GOT3 (cell line): ENCODE results near the gene CNGA2.

Experiments used
- DNase-seq: peaks from one replicate; lab custom pipeline; 2025; ENCODE audit warnings: mixed read lengths; lab: John Stamatoyannopoulos, UW

CNGA2 gene

DNA sequence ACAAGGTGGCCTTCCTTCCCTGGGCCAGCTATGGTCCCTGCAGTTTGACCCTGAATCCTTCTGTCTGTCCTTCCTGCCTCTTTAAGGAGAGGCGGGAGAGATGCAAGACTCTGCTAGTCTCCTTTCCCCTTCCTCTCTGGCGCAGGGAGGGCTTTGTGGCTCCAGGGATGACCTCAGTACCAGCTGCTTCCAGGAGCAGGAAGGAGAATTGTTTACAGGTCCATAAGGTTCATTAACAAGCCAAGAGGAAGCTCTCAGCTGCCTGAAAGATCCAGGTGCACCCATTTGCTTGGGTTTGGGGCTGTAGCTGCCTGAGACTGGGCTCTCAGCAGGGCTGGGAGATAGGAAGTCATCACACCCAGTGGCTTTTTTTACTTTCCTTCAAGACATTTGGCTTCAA is 22.8 kb upstream of the CNGA2 start:
- DNase-seq = no peak

GRCh38 chrX:151712253-151712652 is 22.3 kb upstream of the CNGA2 start:
- no peak for DNase-seq

DNA sequence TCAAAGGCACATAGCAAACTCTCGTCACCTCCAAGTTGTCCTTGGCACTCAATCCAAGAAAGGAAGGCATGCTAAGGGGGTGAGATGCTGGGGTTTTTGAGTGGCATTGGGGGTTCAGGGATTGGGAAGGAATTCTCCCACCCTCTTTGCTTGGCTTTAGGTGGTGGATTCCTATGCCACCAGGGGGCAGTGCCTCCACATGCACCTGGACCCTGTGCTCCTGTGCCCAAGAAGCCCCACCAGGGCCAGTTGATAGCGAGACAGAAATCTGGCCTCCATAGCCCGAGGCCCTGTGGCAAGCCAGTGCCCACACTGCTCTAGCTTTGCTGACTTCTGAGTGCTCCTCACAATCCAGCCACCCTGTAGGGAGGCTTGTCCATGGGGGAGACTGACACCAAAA is 20.7 kb upstream of the CNGA2 start:
- DNase-seq = no peak

DNA sequence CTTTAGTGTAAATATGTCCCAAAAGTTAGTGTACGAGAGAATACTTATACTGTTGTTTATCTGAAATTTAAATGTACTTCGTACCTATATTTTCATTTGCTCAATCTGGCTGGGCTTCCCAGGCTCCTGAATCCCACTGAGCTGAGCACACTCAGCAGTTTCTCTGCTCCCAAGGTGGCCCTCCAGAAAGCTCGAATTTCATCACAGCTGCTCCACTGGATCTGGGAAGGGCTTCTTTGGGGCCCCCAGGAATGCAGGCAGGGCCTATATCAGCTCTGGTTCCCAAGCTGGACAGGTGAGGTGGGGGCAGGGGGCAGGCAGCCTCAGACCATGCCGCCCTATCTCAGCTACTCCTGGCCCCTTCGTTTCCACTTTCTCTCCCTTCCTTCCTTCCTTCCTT is 20.2 kb upstream of the CNGA2 start:
- no peak for DNase-seq

- no peak for DNase-seq
Observed at GRCh38 chrX:151715752-151716151, 18.8 kb upstream of the CNGA2 start, which contains the start of gene FATE1. FATE1 (plus strand) TSS chrX:151716035; CDS start chrX:151716120, 85 bp downstream.

DNA sequence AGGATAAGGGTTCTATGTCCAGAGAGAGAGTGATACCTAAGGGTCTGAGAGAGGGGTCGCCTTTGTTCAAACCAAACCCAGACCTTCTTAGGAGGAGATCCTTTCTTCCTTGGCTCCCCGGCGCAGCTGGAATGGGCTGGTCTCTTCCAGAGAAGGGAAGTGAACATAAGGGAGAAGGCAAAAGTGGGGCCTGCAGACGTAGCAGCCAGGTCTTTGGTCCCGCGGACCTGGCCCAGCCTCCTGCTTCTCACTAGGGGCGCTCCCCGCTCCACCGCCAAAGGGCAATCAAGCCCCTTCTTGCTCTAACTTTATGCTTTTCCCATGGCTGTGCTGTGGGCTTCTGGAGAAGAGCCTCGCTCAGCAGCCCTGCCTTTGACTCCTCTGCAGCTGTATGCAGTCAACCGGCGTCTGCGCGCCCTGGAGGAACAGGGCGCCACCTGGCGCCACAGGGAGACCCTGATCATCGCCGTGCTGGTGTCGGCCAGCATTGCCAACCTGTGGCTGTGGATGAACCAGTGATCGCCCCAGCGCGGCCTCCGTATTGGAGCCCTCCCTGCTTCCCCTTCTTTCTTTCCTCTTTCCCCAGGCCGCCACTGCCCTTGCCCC is 12.2 kb upstream of the CNGA2 start:
- DNase-seq = no peak

- no peak for DNase-seq
Observed at GRCh38 chrX:151723156-151723760, 11.3 kb upstream of the CNGA2 start.

GRCh38 chrX:151724563-151725337 is 9.8 kb upstream of the CNGA2 start:
- no peak for DNase-seq

DNA sequence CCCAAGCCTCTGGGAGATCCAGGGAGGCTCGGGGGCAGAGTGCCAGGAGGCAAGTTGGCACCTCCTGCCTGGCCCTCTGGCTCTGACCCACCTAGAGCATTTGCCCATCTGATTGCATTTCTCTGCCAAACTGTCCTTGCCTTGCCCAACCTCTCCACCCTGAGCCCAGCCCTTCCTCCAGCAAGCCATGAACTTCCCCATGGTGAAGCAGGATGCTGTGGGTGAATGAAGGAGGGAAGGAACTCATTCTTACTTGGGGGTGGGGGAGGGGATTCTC is 9.3 kb upstream of the CNGA2 start:
- DNase-seq = no peak

DNA sequence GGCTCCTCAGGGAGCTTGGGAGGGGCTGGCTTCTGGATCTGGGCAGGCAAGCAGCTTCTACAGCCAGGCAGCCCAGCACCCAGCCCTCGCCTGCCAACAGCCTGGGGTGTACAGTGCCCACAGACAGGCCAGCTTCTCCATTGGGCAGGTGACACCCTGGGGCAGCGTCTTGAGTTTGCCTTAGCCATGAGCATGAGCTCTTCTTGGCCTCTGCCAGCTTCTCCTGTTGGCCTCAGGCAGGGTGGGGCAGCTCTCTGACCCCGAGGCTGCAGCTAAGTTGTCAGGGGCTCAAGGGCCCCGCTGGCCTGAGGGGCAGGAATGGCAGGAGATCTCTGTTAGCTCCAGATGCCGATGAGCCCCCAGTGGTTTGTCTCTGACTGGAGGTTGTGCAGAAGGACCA is 7.8 kb upstream of the CNGA2 start:
- DNase-seq = no peak

GRCh38 chrX:151727346-151727745 is 7.2 kb upstream of the CNGA2 start:
- no peak for DNase-seq

DNA sequence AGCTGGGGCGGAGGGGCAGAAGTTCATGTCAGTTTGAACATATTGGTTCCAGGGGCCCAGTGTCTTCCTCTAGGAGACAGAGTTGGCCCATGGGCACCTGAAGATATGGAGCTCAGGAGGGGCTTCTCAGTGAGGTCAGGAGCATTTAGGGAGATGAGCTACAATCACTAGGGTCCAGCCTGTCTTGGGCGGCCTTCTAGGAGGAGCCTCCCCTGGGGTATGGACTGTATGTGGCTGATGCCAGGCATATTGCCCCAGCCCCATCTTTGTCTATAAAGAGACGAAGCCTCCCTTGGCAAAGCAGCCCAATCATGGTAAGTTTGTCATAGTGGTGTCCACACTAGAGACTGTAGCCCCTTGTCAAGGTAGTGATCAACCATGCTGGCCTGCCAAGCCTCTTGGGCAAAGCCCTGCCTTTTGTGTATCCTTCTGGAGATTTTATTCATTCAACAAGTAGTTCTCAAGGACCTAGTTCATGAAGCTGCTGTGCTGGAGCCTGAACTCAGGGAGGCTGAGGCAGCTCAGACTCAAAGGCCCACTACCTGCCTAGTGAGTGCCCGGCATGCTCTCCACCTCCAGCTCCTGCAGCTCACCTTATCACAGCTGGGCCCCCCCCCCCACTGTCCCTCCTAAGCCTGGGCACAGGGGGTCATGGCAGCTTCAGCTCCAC is 5.4 kb upstream of the CNGA2 start:
- DNase-seq = no peak

DNA sequence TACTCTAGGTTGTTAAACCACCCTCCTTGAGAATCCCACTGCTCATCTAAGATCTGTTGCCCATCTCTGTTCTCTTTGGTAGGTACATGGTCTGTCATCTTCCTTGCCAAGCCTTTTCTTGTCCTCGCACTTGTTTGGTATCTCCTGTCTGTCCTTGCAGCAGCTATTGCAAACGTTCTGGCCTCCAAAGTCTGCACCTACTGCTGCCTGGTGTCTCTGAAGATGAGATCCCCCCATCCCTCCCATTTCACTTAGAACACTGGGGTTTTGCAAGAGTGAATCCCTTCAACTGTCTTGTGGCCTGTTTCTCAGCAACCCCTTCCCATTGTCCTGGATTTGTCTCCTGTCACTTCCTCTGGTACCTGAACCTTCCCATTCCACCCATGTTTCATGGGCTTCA is 673 bp downstream of the CNGA2 start:
- DNase-seq = no peak

DNA sequence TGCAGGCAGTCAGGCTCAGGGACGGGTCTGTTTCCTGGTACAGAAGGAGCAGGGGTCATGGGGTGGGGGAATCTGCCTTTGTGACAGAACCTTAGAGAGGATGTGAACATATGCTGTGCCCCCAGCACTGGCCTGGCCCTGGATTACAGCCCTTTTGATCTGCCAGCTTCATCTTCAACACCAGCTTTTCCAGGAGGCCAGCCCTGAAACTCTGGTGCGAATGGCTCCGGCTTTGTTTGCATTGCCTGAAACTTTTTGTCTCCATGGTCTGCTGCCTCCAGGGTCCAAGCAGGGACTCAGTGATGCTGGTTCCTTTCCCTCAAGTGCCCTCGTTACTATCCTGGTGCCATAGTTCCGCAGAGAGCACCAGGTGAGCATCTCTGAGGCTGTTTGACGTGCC is 2.1 kb downstream of the CNGA2 start:
- no peak for DNase-seq

GRCh38 chrX:151737494-151737893 is 2.9 kb downstream of the CNGA2 start:
- no peak for DNase-seq

GRCh38 chrX:151738751-151739150 is 4.2 kb downstream of the CNGA2 start:
- DNase-seq = no peak

DNA sequence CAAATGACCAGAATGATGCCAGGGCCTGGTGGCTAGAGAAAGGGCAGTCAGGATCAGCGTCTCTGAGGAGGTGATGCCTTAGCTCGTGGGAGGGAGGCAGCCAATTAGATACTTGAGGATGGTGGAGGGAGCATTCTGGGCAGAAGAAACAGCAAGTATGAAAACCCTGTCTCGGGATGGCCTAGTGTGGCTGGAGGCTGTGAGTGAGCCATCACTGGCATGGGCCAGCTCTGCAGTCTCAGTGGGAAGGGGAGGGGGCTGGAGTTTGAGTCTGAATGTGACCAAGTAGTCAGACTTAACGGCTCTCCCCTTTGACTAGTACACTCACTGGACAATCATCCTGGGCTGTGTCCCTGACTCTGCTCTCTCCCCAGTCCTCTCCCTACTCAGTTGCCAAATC is 7.1 kb downstream of the CNGA2 start:
- no peak for DNase-seq

GRCh38 chrX:151742311-151742710 is 7.8 kb downstream of the CNGA2 start:
- no peak for DNase-seq

DNA sequence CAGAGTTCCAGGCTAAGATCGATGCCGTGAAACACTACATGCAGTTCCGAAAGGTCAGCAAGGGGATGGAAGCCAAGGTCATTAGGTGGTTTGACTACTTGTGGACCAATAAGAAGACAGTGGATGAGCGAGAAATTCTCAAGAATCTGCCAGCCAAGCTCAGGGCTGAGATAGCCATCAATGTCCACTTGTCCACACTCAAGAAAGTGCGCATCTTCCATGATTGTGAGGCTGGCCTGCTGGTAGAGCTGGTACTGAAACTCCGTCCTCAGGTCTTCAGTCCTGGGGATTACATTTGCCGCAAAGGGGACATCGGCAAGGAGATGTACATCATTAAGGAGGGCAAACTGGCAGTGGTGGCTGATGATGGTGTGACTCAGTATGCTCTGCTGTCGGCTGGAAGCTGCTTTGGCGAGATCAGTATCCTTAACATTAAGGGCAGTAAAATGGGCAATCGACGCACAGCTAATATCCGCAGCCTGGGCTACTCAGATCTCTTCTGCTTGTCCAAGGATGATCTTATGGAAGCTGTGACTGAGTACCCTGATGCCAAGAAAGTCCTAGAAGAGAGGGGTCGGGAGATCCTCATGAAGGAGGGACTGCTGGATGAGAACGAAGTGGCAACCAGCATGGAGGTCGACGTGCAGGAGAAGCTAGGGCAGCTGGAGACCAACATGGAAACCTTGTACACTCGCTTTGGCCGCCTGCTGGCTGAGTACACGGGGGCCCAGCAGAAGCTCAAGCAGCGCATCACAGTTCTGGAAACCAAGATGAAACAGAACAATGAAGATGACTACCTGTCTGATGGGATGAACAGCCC is 9.3 kb downstream of the CNGA2 start:
- no peak for DNase-seq

DNA sequence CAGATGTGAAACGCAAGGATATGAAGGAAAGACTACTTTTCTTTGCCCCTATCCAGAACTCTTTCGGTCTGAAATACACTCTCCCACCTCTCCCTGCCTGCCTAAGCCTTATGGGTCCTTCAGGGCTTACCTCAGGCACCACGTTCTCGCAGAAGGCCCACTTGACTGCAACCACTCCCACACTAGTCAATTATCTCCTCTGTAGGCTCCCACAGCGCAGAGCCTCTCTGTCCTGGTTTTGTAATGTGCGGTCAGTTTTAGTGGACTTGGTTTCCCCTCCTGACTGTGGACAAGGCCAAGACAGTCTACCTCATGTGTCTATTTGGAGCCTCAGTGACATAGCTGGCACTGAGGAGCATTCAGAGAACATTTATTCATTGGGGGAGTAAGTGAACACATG is 11.1 kb downstream of the CNGA2 start:
- no peak for DNase-seq

DNA sequence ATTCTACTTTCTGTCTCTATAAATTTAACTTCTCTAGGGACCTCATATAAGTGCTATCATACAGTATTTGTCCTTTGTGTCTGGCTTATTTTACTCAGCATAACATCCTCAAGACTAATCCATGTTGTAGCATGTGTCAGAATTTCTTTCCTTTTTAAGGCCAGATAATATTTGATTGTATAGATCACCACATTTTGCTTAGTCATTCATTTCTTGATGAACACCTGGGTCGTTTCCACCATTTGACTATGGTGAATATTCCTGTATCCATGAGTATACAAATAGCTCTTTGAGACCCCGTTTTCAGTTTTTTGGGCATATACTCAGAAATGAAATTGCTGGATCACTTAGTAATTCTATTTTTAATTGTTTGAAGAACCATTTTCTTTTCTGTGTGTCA is 12.0 kb downstream of the CNGA2 start:
- DNase-seq = no peak

GRCh38 chrX:151750511-151750910 is 16.0 kb downstream of the CNGA2 start:
- DNase-seq = no peak
